Stimulated activated CD4-positive, alpha-beta T cell treated with anti-CD3 and anti-CD28 coated beads, Interleukin-15, amount 100 ng/mL, for 1 hour (primary cell): ENCODE results near the gene ZNF775.
A peak's percentile ranks its signal among the peaks of the same experiment; 100 is the strongest.

ENCODE experiments used
- DNase-seq, 2 donors: peaks; one replicate each; pipeline ENCODE4 v3.0.0-alpha.2; 2020; ENCODE audit warnings: low read depth in 1 of 2, low spot score in 1 of 2

ZNF775 gene

DNA sequence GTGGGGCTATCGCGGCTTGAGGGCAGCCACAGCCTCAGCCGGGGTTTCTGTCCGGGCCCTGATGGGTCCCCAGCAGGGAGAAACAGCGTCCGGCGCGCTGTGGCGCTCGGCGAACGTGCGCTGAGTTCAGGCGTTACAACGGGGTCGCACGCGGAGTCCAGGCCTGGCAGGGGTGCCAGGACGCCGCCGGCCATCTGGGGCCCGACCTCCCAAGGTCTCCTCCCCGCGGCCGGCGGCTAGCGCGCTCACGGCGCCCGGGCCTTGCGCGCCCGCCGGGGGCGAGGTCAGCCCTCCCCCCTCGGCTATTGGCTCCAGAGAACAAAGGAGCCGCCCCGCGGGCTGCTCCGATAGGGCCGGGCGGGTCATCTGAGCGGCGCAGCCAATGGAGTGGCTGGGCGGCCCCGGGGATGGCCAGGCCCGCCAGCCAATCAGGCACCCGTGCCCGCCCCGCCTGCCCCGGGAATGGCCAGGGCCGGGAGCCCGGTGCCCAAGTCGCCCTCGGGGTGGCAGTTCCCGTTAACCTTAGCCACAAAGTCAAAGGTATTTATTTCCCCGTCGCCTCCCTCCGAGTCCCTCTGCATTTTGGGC, at the start of gene ZNF775:
Gene ZNF775, plus strand, starts transcription at position 478 of the 588 bp plus-strand sequence. CDS start 9,141 bp downstream, outside the sequence.
- DNase-seq: peak; percentile 87

DNA sequence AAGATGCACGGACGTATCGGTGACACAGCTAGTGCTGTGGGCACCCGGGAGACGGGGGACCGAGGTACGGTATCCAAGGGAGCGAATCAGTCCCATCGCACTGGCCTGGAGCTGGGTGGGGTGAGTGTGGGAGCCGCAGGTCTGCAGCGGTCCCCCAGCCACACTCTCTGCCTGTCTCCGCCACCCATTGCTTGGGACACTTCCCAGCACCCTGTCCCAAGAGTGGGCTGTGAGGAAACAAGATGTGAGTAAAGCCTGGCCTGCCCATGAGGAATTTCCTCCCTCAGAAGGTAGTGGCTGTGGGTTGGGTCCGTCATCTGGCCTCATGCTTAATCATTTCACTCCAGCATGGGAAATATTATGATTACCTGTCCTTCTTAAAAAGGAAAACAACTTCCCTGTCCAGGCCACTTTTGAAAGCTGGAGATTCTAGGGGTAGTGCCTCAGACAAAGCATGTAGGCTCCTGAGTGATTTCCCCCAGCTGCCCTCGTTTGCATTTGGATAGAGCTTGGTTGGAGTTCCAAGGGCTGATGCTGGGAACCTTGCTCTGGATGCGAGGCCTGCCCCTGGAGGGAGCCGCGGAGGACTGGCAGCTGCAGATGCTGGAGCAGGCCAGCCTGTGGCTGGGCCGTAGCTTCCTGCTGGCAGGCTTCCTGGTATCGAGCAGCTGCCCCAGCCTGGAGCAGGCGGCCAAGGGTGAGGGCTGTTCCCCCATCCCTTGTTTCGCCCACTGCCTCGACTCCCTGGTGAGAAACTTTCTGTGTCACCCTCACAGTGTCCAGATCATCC, 49.6 kb upstream of the ZNF775 start:
- no peak for DNase-seq

DNA sequence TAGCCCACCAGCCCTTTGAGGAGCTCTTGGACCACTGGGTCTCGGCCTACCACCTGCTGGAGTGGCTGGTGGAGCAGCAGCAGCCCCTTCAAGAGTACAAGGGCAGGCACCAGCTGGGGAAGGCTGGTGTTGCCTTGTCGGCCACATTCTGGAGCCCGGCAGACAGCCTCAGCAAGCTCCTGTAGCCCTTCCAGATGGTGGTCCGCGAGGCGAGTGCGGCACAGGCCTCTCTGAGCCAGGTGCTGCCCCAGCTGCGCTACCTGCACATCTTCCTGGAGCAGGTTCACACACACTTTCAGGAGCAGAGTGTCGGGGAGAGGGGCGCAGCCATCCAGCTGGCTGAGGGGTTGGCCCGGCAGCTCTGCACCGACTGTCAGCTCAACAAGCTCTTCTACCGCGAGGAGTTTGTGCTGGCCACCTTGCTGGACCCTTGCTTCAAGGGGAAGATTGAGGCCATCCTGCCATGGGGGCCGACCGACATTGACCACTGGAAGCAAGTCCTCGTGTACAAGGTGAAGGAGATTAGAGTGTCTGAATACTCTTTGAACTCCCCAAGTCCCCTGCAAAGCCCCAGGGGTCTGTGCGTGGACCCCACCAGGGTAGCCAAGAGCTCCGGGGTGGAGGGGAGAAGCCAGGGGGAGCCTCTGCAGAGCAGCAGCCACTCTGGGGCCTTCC, 48.8 kb upstream of the ZNF775 start:
- DNase-seq: no peak

DNA sequence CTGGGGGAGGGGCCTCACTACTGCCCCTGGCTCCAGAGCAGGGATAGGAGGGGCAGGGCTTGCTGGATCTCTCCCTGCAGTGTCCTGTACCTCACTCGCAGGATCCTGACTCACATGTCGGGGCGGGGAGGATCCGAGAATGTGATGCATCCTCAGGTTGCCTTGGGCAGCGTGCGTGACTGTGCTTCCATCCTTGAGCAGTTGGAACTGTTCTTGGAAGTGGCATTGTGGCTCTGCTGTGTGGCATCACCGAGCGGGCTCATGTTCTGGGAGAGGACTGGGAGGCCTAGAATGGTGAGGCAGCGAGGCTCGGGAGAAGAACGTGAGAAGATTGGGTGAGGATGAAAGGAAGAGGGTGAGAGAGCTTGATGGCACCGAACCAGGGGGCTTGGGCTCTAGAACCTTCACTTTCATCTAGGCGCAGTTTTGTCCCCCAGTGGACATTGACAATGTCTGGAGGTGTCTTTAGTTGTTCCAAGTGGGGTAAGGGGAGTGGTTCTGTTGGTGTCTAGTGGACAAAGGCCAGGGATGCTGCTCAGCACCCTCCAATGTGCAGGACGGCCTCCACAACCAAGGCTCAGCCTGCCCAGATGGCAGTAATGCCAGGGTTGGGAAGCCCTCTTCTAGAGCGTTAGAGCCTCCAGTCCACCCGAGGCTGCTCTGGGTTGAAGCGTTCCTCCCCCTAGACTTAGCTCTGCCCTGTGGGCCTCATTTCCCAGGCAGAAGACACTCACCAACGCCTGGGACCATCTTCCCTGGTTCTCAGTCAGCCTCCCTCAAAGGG, 46.1 kb upstream of the ZNF775 start:
- no peak for DNase-seq

DNA sequence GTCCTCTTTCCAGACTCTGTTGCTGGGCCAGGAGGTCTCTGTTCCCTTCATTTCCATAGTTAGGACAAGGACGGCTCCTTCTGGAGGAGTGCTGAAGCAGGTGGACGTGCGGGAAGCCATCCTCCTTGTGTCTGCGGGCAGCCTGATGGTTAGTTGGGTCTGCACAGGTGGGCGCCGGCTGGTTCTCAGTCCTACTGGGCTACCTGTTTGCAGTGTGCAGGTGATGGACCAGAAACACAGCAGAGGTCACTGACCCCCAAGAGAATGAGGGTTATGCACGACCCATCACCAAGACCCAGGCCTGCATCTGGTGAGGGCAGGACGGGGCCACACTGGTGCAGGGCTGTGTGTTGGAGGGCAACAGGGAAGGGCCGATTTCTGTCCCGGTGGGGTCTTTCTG, 45.5 kb upstream of the ZNF775 start:
- no peak for DNase-seq

DNA sequence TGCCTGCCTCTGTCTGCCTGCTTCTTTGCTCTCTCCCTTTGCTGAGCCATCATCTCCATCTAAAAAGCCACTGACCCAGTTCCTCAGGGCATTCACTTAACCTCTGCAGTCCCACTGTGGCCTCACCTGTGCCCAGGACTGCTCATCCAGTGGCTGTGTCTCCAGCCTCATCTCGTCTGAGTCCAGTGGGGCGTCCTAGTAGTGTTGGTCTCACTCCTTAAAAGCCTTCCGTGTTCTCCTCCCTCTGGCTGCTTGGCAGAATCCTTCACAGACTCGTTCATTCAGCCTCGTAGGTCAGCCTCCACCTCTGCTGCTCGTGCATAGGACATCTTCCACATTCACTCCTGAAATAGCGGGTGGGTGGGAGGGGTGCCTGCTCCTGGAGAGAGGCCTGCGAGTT, 45.0 kb upstream of the ZNF775 start:
- no peak for DNase-seq

DNA sequence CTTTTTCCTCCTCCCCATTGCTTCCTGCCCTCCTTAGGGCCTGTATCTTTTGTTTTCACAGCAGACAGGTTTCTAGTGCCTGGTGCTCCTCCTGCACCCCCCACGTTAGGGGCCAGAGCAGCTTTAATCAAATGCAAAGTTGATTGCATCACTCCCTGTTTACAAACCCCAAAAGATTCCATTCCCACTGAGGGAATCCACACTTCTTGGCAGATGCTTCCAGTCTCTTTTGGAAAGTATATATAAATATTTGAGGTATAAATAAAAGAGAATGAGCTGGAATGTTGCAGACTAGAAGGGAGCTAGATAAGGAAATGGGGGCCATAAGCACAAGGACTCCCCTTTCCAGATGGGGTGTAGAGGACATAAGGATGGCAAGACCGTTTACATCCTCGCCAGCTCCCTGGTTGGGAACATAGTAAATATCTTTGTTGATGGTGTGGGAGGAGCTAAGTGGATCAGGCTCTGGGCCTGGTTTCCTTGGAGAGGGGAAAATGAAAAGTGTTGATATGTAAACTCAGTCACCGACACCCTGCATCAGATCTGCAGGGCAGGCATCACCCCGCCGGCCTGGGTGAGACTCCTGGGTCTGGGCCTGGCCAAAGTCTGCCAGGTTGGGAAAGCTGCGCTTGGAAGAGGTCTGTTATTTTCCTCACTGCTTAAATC, 43.9 kb upstream of the ZNF775 start:
- DNase-seq: no peak

DNA sequence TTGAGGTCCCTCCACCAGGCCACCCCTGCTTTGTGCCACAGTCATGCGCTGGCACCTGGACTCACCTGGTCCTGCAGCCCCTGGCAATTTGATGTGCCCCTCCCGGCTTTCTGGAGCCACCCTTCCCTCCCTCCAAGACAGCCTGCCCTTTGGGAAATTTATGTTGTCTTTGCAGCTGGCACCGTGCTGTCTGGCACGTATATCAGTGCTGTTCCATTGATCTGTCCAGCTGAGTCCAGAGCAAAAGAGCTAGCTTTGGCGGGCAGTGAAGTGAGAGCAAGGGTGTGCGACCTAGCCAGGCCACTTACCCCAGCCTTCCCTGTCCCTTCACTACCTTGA, 43.4 kb upstream of the ZNF775 start:
- DNase-seq: no peak

DNA sequence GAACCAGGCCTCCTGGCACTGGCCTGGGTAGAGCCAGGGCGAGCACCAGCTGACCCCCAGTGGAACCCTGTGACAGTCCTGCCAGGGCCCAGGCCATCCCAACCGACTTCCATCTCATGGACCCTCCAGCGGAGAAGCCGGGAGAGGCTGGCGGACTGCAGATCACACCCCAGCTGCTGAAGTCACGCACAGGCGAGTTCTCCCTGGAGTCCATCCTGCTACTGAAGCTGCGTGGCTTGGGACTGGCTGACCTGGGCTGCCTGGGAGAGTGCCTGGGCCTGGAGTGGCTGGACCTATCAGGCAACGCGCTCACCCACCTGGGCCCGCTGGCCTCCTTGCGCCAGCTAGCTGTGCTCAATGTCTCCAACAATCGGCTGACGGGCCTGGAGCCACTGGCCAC, 42.4 kb upstream of the ZNF775 start:
- no peak for DNase-seq

DNA sequence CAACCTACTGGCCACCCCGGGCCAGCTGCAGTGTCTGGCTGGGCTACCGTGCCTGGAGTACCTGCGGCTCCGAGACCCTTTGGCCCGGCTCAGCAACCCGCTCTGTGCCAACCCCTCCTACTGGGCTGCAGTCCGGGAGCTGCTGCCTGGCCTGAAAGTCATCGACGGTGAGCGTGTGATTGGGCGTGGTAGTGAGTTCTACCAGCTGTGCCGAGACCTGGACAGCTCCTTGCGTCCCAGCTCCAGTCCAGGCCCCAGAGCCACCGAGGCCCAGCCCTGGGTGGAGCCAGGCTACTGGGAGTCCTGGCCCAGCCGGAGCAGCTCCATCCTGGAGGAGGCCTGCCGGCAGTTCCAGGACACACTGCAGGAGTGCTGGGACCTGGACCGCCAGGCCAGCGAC, 42.0 kb upstream of the ZNF775 start:
- no peak for DNase-seq

DNA sequence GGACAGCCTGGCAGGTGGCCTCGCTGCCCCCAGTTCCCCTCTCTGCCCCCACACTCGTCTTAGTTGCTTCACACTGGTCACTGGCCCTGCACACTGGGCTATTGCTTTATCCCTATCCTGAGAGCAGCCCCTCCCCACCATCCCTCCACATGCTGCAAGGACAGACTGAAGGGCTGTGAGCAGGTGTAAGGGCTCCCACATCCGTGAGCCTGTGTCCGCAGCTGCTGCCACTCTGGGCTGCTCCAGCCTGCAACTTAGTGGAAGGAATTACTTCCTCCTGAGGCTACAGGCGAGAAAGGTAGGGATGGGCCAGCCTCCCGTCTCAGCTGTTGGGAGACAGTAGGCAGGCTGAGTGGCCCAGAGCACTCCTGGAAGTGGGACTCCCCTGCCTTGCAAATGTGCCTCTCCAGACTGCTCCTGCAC, 41.5 kb upstream of the ZNF775 start:
- no peak for DNase-seq

DNA sequence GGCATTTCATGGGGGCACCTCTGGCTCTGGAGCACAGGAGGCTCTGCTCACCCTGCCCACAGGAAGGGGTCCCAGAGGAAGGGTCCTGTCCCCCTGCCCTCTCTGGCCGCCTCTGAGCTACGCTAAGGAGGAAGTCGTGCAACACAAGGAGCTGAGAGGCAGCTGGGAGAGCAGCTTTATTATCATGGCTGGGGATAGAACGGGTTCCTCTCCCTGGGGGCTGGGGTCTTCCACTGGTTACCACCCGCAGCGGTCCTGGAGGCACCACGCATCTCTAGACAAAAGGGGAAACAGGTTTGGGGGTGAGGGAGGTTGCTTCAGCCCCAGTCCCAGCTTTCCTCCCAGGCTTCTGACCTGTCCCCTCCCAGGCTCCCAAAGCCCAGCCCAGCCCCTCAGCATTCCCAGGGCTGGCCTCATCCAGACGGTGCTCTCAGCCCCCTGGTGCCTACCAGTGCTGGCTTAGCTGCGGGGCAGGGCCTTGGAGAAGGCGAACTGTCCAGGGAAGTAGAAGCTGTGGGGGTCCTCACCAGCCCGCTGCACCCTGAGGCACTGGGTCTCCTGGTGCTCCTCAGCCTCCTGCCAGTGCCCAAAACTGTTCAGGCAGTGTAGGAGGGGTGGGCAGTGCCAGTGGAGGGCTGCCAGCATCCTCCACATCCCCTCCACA, 40.8 kb upstream of the ZNF775 start:
- no peak for DNase-seq

DNA sequence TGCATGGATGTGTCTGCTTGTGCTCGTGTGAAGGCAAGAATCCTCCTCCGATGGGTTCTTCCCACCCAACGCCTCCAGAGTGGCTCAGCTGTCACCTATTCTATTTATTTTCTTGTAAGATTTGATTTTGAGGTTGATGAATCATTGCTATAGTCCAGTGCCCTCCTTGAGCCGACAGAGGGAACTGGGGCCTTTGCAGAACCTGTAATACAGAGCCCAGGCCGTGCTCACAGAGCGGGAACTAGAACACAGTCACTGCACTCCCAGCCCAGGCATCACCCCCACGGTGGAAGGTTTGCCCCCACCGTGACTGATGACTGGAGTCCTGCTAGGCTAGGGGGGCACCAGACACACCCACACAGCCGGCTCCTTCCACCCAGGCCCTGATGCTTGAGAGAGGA, 39.7 kb upstream of the ZNF775 start:
- DNase-seq: no peak

DNA sequence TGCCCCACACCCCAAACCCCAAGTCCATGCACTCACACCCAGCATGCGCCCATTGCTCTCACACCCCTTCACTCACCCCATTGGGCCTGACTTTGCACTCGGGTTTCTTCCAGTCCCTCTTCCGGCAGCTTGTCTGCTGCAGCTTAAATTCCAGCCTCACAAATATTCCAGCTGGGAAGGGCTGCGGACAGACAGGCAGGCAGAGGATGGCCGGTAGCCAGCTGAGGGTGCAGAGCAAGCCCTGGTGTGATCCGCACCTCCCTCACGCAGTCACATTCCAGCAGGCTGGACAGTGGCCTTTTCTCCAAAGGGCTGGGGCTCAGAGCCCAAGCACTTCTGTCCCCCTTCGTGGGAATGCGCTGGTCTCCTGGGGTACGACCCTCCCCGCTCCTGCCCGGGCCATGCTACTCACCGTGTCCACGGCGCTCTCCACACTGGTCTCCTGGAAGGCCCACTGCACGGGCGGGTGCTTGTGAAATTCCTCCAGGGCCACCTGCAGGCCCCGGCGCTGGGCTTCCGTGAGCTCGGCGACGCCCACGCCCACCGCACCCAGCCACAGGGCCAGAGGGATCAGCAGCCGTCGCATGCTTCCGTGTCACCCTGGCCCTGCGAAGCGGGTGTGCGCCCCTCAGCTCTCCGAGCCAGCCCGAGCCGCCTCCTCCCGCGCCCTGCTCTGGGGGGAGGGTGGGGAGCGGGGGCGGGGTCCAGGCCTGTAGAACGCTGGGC, 38.9 kb upstream of the ZNF775 start:
- DNase-seq: no peak

DNA sequence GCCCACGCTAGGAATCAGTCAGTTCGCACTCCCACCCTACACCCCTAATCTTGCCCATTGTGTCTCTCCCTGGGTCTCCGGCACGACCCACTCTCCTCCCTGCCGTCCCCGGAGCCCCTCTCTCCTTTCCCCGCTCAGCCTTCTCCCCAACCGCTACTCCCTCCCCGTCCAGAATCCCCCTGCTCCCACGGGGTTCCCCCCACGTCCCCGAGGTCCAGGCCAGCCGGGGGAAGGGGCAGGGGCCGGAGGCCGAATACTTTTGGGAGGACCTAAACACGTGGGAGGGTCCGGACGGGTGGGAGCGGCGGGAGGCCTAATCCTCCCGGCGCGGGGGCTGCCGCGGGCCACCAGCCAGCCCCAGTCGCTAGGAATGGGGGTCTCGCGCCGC, 38.3 kb upstream of the ZNF775 start:
- DNase-seq: no peak

DNA sequence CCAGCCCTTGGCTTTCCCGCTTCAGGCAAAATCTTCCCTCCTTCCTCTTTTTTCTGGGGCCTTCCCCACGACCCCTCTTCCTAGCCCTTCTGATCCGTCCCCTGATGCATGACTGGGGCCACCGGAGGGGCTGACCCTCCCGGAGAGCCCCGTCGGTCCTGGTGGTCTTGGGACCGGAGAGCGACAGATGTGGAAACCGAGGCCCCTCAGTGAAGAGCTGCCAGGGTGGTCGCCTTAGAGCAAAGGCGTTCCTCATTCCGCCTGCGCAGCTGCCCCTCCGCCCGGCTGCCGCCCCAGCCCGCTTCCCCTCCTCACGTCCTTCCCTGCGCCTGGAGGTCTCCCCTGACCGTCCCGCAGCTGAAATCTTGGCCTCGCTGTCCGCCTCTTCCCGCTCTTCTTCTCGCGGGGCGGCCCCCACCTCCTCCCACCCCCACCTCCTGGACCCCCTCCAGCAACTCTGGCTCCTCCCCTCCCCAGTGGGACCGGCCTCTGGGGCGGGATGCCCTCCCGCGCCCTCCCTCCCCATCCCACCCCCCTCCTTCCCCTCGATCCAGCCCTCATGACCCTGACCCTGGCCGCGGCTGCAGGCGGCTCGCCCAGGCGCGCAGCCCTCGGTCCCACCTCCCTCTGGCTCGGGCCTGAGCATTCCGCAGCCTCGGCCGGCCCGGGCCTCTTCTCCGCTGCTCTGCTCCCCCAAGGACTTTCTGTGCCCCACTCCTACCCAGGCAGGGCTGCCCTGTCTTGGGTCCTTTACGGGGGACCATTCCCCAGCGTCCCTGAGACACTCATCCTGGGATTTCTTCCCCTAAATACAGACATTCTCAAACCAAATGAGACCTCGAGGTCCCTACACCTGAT, 37.6 kb upstream of the ZNF775 start, which contains the start of gene RARRES2:
Gene RARRES2, minus strand, starts transcription at position 367 of the 858 bp plus-strand sequence. CDS start 1,020 bp downstream, outside the sequence.
- DNase-seq: no peak

DNA sequence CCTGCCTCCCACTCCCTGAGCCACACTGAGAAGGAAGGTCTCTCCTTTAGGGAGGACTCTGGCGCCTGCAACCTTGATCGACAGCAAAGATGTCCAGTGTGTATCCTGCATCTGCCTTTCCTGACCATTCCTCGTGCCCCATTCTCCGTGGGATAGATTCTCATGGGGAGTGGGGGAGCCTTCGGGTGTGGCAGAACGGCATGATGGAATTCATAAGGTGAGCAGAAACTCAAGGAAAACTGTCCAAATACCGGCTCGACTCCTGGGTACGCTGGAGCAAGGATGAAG, 37.1 kb upstream of the ZNF775 start:
- no peak for DNase-seq

DNA sequence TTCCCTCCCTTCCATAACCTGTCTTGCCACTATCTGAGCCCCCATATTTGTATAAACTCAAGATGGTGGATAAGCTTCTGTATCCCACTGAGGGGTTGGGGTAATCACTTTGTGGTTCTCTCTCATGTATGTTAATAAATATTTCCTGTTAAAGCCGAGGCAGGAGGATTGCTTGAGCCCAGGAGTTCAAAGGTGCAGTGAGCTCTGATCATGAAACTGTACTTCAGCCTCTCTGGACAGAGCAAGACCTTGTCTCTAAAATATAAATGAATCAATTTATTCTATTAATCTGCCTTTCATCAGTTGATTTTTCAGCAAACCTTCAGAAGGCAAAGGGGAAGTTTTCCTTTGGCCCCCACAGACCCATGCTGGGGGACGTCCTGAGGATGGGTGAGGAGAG, 35.9 kb upstream of the ZNF775 start:
- no peak for DNase-seq

DNA sequence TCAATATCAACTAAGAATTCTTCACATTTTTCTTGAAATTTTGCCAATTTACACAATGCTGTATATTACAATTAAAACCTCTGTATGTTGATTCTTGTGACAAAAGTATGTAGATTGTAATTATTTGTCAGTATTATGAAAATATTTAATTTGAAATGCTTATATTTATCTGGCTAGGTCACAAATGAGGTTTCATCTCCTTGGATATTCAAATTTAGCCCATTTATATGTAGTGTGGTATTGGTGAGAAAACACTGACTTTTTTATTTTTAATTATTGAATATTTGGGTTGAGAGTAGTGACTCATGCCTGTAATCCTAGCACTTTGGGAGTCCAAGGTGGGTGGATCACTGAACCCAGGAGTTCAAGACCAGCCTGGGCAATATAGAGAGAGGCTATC, 34.8 kb upstream of the ZNF775 start:
- DNase-seq: no peak
